Stimulated activated CD8-positive, alpha-beta memory T cell treated with anti-CD3 and anti-CD28 coated beads, Interleukin-4, amount 100 ng/mL, for 24 hours (primary cell): ENCODE results near the gene ACR.
"Not testable (repeated sequence)": the region's sequence is repeated elsewhere in the genome, so short reads cannot be mapped to it uniquely, and the experiment has no call there.

Experiments used
- DNase-seq: peaks from one replicate; pipeline ENCODE4 v3.0.0-alpha.2; 2020; ENCODE audit warnings: low read depth

Gene ACR

GRCh38 chr22:50732681-50733080 is 5.3 kb upstream of the ACR start:
- no peak for DNase-seq

GRCh38 chr22:50733521-50734342 is 4.3 kb upstream of the ACR start:
- no peak for DNase-seq

- DNase-seq = no peak
Measured at GRCh38 chr22:50734343-50734771, 3.6 kb upstream of the ACR start.

- DNase-seq = no peak
Measured at GRCh38 chr22:50734986-50735738, 2.8 kb upstream of the ACR start.

GRCh38 chr22:50735739-50736030 is 2.3 kb upstream of the ACR start:
- DNase-seq = no peak

GRCh38 chr22:50738649-50739227 is 734 bp downstream of the ACR start:
- DNase-seq = no peak

GRCh38 chr22:50739279-50739691 is 1.3 kb downstream of the ACR start:
- no peak for DNase-seq

GRCh38 chr22:50739894-50740293 is 1.9 kb downstream of the ACR start:
- no peak for DNase-seq

- not testable (repeated sequence) for DNase-seq
Measured at GRCh38 chr22:50740714-50741113, 2.7 kb downstream of the ACR start.

- DNase-seq = not testable (repeated sequence)
Measured at GRCh38 chr22:50744424-50744823, 6.4 kb downstream of the ACR start.

- not testable (repeated sequence) for DNase-seq
Measured at GRCh38 chr22:50747521-50747920, 9.5 kb downstream of the ACR start.

- not testable (repeated sequence) for DNase-seq
Measured at GRCh38 chr22:50748630-50749029, 10.6 kb downstream of the ACR start.

- DNase-seq = not testable (repeated sequence)
Measured at GRCh38 chr22:50749302-50750074, 11.5 kb downstream of the ACR start.

GRCh38 chr22:50755251-50755650 is 17.2 kb downstream of the ACR start:
- not testable (repeated sequence) for DNase-seq

GRCh38 chr22:50756406-50756805 is 18.4 kb downstream of the ACR start:
- not testable (repeated sequence) for DNase-seq

- peak; percentile 19 for DNase-seq
Measured at GRCh38 chr22:50756949-50757491, 19.0 kb downstream of the ACR start.

- DNase-seq = not testable (repeated sequence)
Measured at GRCh38 chr22:50759597-50760341, 21.8 kb downstream of the ACR start.

- not testable (repeated sequence) for DNase-seq
Measured at GRCh38 chr22:50761829-50762228, 23.8 kb downstream of the ACR start.

- DNase-seq = not testable (repeated sequence)
Measured at GRCh38 chr22:50764288-50764687, 26.3 kb downstream of the ACR start.

- not testable (repeated sequence) for DNase-seq
Measured at GRCh38 chr22:50775132-50775531, 37.1 kb downstream of the ACR start.

GRCh38 chr22:50777631-50778030 is 39.6 kb downstream of the ACR start:
- DNase-seq = not testable (repeated sequence)
